ENCODE data around the gene USP21. TPM values are rescaled to one million over a fixed set of nuclear protein-coding genes. Genes with fewer than 3 reads are reported as not detected.
A peak's percentile ranks its signal among the peaks of the same experiment; 100 is the strongest.

The USP21 gene
- total and polyA plus RNA-seq, 9 of the 15 experiments (the other 6 are each of a cell fraction or from before 2014, with no cell fraction given) = 4.9 to 52.4 (median 21.6) TPM

- TF ChIP-seq MAX (CRISPR knock-in tag; IDR thresholded peaks at IDR 0.05) (peak; percentile 93), RBFOX2 (IDR thresholded peaks at IDR 0.05; ENCODE audit: low read depth, low read length) (peak; percentile 100), RBBP5 (IDR thresholded peaks at IDR 0.05; ENCODE audit: borderline replicate concordance, insufficient read depth, low read length, poor library complexity, severe bottlenecking) (peak; percentile 95), ETV5 (CRISPR knock-in tag; IDR thresholded peaks at IDR 0.05; ENCODE audit: low read depth) (peak; percentile 93), RBM39 (optimal IDR thresholded peaks at IDR 0.05; ENCODE audit: low read depth, low read length) (no peak), CHCHD3 (CRISPR knock-in tag; IDR thresholded peaks at IDR 0.05) (no peak), SMC3 (conservative IDR thresholded peaks at IDR 0.05; ENCODE audit: insufficient read depth, low read depth, low read length) (no peak), TCF3 (CRISPR knock-in tag; IDR thresholded peaks at IDR 0.05) (peak; percentile 47), BCOR (IDR thresholded peaks at IDR 0.05) (0 out of 2 replicates have a peak, but pooled peaks have one; percentile 9), ZFPM2 (CRISPR knock-in tag; IDR thresholded peaks at IDR 0.05) (no peak), ZNF41 (CRISPR knock-in tag; conservative IDR thresholded peaks at IDR 0.05) (no peak), TFE3 (CRISPR knock-in tag; IDR thresholded peaks at IDR 0.05) (no peak), ZNF121 (CRISPR knock-in tag; conservative IDR thresholded peaks at IDR 0.05) (no peak), GABPA (tag; conservative IDR thresholded peaks at IDR 0.05; ENCODE audit: low read depth) (peak; percentile 97), MIER1 (IDR thresholded peaks at IDR 0.05; ENCODE audit: low read depth) (no peak), TOE1 (IDR thresholded peaks at IDR 0.05; ENCODE audit: borderline replicate concordance) (no peak), TOE1 (CRISPR knock-in tag; IDR thresholded peaks at IDR 0.05; ENCODE audit: borderline replicate concordance, low read depth) (no peak), RBM34 (IDR thresholded peaks at IDR 0.05; ENCODE audit: borderline replicate concordance, insufficient read depth, low read length) (no peak)
Observed at GRCh38 chr1:161117759-161118581, 41.3 kb upstream of the USP21 start, which contains the start of the genes NIT1 and PFDN2 (continued).
